Activated effector memory CD4-positive, alpha-beta T cell treated with Interleukin-2 at 50 U/mL for 16 hours (primary cell): ENCODE results near the gene UTF1.

Experiments used
- DNase-seq: peaks from one replicate; pipeline ENCODE4 v3.0.0-alpha.2; 2020

The UTF1 gene

DNA sequence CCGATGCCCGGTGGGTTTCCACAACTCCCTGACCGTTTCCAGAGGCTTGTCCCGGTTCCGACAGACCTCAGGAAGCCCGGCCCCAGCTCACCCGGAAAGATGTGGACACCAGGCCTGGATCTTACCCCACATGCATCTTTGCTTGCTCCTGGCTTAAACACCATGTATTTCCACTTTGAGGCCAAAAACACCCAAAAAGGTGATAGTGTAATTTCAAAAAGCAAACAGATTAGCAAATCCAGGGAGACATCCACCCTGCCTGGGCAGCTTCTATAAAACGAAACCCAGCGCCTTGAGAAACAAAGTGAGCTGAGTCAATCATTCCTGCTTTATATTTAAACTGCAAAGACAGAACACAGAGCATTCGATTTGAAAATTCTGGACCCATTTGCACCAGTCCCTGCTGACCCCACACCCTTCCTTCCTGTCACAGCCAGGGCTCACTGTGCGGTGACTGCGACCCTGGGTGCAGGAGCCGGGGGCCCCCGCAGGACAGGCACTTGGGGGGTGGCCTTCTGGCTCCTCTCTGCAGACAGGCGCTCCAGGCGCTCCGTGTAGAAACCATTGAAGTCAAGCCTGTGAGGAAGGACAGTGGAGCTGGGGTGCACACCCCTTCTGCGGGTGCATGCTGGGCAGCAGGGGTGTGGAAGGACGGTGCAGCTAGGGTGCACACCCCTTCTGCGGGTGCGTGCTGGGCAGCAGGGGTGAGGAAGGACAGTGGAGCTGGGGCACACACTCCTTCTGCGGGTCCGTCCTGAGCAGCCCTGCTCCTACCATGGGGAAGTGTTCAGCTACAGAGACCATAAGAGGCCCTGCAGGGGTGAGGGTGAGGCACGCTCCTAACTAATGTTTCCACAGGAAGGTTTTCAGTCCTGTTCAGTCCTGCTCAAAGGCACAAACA lies 49.6 kb downstream of the UTF1 start:
- no peak for DNase-seq

DNA sequence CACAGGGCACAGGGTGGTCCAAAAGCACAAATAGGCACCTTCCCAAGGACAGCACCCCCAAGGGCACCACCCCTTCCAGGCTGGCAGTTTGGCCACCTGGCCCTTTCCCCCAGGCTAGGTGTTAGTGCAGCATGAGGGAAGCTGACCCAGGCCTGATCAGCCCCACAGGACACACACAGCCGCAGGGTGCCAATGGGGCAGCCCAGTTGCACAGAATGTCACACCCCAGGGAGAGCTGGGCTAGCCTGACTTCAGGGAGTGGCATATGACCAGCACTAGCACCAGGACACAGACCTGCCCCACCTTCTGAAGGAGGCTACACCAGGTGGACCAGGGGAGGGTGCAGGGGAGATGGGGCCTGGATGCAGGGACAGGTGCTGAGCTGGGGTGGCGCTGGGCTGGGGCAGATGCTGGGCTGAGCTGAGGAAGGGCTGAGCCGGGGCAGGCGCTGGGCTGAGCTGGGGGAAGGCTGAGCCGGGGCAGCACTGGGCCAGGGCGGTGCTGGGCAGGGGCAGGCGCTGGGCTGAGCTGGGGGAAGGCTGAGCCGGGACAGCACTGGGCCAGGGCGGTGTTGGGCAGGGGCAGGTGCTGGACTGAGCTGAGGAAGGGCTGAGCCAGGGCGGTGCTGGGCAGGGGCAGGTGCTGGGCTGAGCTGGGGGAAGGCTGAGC lies 50.5 kb downstream of the UTF1 start:
- no peak for DNase-seq

DNA sequence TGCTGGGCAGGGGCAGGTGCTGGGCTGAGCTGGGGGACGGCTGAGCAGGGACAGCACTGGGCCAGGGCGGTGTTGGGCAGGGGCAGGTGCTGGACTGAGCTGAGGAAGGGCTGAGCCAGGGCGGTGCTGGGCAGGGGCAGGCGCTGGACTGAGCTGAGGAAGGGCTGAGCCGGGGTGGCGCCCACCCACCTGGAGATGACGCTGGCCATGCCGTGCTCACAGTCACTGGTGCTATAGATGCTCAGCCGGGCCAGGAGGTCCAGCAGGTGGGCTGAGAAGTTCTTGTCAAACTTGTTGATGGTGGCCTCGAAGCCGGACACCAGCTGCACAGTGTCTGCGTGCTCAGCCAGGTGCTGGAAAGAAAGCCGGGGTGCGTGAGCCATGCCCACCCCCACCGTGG lies 51.1 kb downstream of the UTF1 start:
- no peak for DNase-seq
